DOHH2 (cell line): ENCODE data around the gene RIOK3.

Experiments
- EZH2phosphoT487 ChIP-seq: fragments of 200-600 bp; sonication (generic); IDR thresholded peaks from 2 replicates; pipeline ENCODE4 v1.6.1; 2017; ENCODE audit warnings: borderline replicate concordance, mild to moderate bottlenecking, antibody characterized with exemption, low read length, moderate library complexity, mixed read lengths
- TF ChIP-seq, protein P1 (sequence below): fragments of 200-600 bp; sonication (generic); IDR thresholded peaks from one replicate; pipeline ENCODE4 v1.5.1; 2014; ENCODE audit warnings: antibody characterized with exemption, mild to moderate bottlenecking, low read depth, low read length; ENCODE audit not compliant: poor library complexity, severe bottlenecking

DNA sequence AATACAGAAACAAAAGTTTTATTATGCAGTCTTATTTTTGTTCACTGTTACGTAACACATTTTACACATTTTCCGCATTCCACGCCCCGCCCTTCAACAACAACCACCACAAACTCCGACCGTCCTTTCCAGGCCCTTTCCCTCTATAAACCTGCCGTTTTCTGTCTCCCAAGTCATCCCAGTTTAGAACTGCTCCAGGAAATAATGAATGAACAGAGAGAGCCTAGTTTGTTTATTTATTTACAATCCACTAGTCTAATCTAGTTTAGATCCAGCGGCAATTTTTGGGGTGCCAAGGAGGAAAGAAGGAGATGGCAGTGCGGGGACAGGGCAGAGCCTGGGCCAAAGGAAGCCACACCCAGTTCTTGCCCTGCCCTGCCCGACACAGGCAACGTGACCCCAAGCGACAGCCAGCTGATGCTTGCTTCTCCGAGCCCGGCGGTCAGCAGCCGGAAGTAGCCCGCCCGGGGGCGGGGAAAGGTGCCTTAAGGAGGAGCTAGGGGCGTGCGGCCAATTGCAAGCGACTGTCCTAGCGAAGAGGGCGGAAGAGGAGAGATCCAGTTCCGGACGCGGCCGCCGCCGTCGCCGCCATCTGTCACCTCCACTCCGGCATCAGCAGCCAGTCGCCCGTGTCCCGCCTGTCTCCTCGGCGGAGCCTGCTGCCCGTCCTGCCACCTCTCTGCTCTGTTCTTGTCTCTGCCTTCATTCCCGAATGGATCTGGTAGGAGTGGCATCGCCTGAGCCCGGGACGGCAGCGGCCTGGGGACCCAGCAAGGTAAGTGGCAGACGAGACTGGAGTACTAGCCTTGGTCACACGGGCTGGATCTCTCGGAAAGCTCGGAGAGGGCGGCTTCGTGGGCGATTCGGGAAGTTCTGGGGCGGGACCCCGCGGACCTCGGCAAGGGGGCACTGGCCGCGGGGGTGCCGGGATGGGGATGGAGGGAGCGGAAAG is at the start of gene RIOK3:
- TF ChIP-seq, protein P1, sequence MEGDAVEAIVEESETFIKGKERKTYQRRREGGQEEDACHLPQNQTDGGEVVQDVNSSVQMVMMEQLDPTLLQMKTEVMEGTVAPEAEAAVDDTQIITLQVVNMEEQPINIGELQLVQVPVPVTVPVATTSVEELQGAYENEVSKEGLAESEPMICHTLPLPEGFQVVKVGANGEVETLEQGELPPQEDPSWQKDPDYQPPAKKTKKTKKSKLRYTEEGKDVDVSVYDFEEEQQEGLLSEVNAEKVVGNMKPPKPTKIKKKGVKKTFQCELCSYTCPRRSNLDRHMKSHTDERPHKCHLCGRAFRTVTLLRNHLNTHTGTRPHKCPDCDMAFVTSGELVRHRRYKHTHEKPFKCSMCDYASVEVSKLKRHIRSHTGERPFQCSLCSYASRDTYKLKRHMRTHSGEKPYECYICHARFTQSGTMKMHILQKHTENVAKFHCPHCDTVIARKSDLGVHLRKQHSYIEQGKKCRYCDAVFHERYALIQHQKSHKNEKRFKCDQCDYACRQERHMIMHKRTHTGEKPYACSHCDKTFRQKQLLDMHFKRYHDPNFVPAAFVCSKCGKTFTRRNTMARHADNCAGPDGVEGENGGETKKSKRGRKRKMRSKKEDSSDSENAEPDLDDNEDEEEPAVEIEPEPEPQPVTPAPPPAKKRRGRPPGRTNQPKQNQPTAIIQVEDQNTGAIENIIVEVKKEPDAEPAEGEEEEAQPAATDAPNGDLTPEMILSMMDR = no peak
- TF ChIP-seq EZH2phosphoT487 = no peak
